GOT3 (cell line): ENCODE data around the gene HLA-F.

ENCODE experiments used
- DNase-seq: peaks from one replicate; lab custom pipeline; 2025; ENCODE audit warnings: mixed read lengths; lab: John Stamatoyannopoulos, UW

Gene HLA-F

GRCh38 chr6:29744131-29744530 is 20.9 kb downstream of the HLA-F start:
- DNase-seq = no peak

GRCh38 chr6:29744621-29745020 is 21.4 kb downstream of the HLA-F start:
- no peak for DNase-seq

GRCh38 chr6:29745386-29745785 is 22.2 kb downstream of the HLA-F start:
- DNase-seq = no peak

- DNase-seq = no peak
Measured at GRCh38 chr6:29745855-29746449, 22.7 kb downstream of the HLA-F start.

- no peak for DNase-seq
Measured at GRCh38 chr6:29746846-29747687, 23.8 kb downstream of the HLA-F start.

- no peak for DNase-seq
Measured at GRCh38 chr6:29747688-29748250, 24.5 kb downstream of the HLA-F start.

- peak; percentile 45 for DNase-seq
Measured at GRCh38 chr6:29748391-29749307, 25.4 kb downstream of the HLA-F start.

- DNase-seq = no peak
Measured at GRCh38 chr6:29749308-29749662, 26.1 kb downstream of the HLA-F start.

GRCh38 chr6:29749668-29750067 is 26.4 kb downstream of the HLA-F start:
- DNase-seq = no peak

GRCh38 chr6:29750709-29751108 is 27.5 kb downstream of the HLA-F start:
- DNase-seq = no peak

GRCh38 chr6:29751480-29751879 is 28.2 kb downstream of the HLA-F start:
- no peak for DNase-seq

- DNase-seq = peak; percentile 68
Measured at GRCh38 chr6:29752451-29753308, 29.4 kb downstream of the HLA-F start.

- DNase-seq = no peak
Measured at GRCh38 chr6:29753309-29753644, 30.0 kb downstream of the HLA-F start.

- DNase-seq = no peak
Measured at GRCh38 chr6:29755295-29755871, 32.1 kb downstream of the HLA-F start.

- no peak for DNase-seq
Measured at GRCh38 chr6:29757282-29757681, 34.0 kb downstream of the HLA-F start.

GRCh38 chr6:29757701-29758293 is 34.6 kb downstream of the HLA-F start:
- no peak for DNase-seq

GRCh38 chr6:29758761-29759160 is 35.5 kb downstream of the HLA-F start:
- no peak for DNase-seq

GRCh38 chr6:29759457-29759856 is 36.2 kb downstream of the HLA-F start:
- no peak for DNase-seq

GRCh38 chr6:29760328-29760727 is 37.1 kb downstream of the HLA-F start:
- DNase-seq = no peak

GRCh38 chr6:29762051-29762450 is 38.8 kb downstream of the HLA-F start:
- no peak for DNase-seq

GRCh38 chr6:29762781-29763214 is 39.6 kb downstream of the HLA-F start:
- DNase-seq = no peak
